COLO829 (cell line): ENCODE results near the gene SFRP5.

Source experiments
- DNase-seq: peaks from one replicate; pipeline ENCODE4 v3.0.0; 2012; ENCODE audit warnings: low spot score

Gene SFRP5

GRCh38 chr10:97785731-97786130 is 13.9 kb upstream of the SFRP5 start:
- DNase-seq: no peak

GRCh38 chr10:97785231-97785630 is 13.4 kb upstream of the SFRP5 start:
- DNase-seq: no peak

- no peak for DNase-seq
Observed at GRCh38 chr10:97784200-97784810, 12.5 kb upstream of the SFRP5 start.

GRCh38 chr10:97782455-97783228 is 10.8 kb upstream of the SFRP5 start:
- no peak for DNase-seq

GRCh38 chr10:97781618-97782331 is 10.0 kb upstream of the SFRP5 start:
- DNase-seq: no peak

- peak; percentile 42 for DNase-seq
Observed at GRCh38 chr10:97780841-97781617, 9.2 kb upstream of the SFRP5 start.

GRCh38 chr10:97779975-97780374 is 8.2 kb upstream of the SFRP5 start:
- DNase-seq: no peak

GRCh38 chr10:97779492-97779891 is 7.7 kb upstream of the SFRP5 start:
- DNase-seq: no peak

- DNase-seq: no peak
Observed at GRCh38 chr10:97778452-97779302, 6.9 kb upstream of the SFRP5 start.

GRCh38 chr10:97777143-97777542 is 5.3 kb upstream of the SFRP5 start:
- DNase-seq: no peak

- DNase-seq: no peak
Observed at GRCh38 chr10:97774811-97775294, 3.1 kb upstream of the SFRP5 start.

- no peak for DNase-seq
Observed at GRCh38 chr10:97773096-97773495, 1.3 kb upstream of the SFRP5 start.

- DNase-seq: no peak
Observed at GRCh38 chr10:97771055-97771891, 526 bp downstream of the SFRP5 start.

- DNase-seq: no peak
Observed at GRCh38 chr10:97770255-97770654, 1.5 kb downstream of the SFRP5 start.

GRCh38 chr10:97768322-97769315 is 3.2 kb downstream of the SFRP5 start:
- no peak for DNase-seq

GRCh38 chr10:97766996-97767924 is 4.5 kb downstream of the SFRP5 start:
- no peak for DNase-seq

GRCh38 chr10:97766106-97766810 is 5.5 kb downstream of the SFRP5 start:
- DNase-seq: no peak
